OCI-LY1 (cell line): ENCODE results near the gene SECTM1.

Experiments
- CTCF ChIP-seq: fragments of 200-600 bp; sonication (generic), shearing (Covaris generic); IDR thresholded peaks from 2 replicates; pipeline ENCODE4 v1.5.1; 2017; ENCODE audit warnings: mild to moderate bottlenecking, antibody characterized with exemption, low read length, moderate library complexity, mixed read lengths
- EZH2 ChIP-seq: fragments of 200-600 bp; sonication (generic), shearing (Covaris generic); IDR thresholded peaks from 2 replicates; pipeline ENCODE4 v1.8.0; 2017; ENCODE audit warnings: borderline replicate concordance, mixed run types, mild to moderate bottlenecking, antibody characterized with exemption, low read length, moderate library complexity, mixed read lengths

- TF ChIP-seq EZH2 (no peak), CTCF (no peak)
Observed at GRCh38 chr17:82273327-82274133, 60.0 kb downstream of the SECTM1 start, which contains the start of gene CSNK1D.
